Stimulated activated naive CD8-positive, alpha-beta T cell treated with anti-CD3 and anti-CD28 coated beads, Interleukin-15, amount 100 ng/mL, for 72 hours (primary cell): ENCODE data around the gene USF2.
"Not testable (repeated sequence)": the region's sequence is repeated elsewhere in the genome, so short reads cannot be mapped to it uniquely, and the experiment has no call there.

Source experiments
- ATAC-seq: fragments of 150-1000 bp; cut with Tn5 transposase; 2 replicates; pipeline ENCODE4 v1.10.0; 2021; ENCODE audit warnings: mild to moderate bottlenecking, moderate library complexity
- DNase-seq, 2 donors: peaks; one replicate each; pipeline ENCODE4 v3.0.0; 2021 to 2022
- H3K27ac Mint-ChIP-seq, 2 donors: one replicate each; pipeline ENCODE4 v1.8.0; 2022; ENCODE audit warnings: mild to moderate bottlenecking in 2 of 2, mixed read lengths in 2 of 2, moderate library complexity in 2 of 2
- H3K27me3 Mint-ChIP-seq: one replicate; pipeline ENCODE4 v1.8.0; 2022; ENCODE audit warnings: mixed read lengths
- H3K4me1 Mint-ChIP-seq: one replicate; pipeline ENCODE4 v1.8.0; 2022; ENCODE audit warnings: mild to moderate bottlenecking, mixed read lengths
- H3K4me3 Mint-ChIP-seq, 2 donors: one replicate each; pipeline ENCODE4 v1.8.0; 2022; ENCODE audit warnings: mild to moderate bottlenecking in 2 of 2, mixed read lengths in 2 of 2, moderate library complexity in 1 of 2
- H3K9me3 Mint-ChIP-seq, 2 donors: one replicate each; pipeline ENCODE4 v1.8.0; 2022; ENCODE audit warnings: mixed read lengths in 2 of 2

USF2 gene

DNA sequence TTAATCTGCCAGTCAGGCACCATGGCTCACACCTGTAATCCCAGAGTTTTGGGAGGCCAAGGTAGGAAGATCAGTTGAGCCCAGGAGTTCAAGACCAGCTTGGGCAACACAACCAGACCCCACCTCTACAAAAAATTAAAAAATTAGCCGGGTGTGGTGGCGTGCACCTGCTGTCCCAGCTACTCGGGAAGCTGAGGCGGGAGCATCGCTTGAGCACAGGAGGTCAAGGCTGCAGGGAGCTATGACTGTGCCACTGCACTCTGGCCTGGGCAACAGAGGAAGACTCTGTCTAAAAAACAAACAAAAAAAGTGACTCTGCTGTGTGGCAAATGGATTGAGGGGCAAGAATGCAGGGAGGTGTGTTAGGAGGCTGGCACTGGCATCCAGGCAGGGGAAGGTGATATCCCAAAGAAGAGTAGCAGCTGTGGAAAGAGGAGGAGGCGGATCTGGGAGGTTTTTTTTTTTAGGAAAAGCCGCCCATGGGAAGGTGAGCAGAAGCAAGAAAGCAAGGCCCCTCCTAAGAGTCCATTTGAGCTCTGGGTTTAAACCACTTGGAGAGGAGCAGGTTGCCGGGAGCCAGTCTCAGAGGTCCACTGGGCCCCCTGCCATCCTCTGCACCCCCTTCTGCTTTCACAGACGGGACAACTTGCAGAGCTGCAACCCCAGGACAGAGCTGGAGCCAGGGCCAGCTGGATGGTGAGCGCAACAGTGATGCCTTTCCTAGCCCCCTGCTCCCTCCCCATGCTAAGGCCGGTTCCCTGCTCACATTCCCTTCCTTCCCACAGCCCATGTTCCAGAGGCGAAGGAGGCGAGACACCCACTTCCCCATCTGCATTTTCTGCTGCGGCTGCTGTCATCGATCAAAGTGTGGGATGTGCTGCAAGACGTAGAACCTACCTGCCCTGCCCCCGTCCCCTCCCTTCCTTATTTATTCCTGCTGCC lies 15.7 kb downstream of the USF2 start:
- Mint-ChIP-seq H3K9me3 (no peaks in the 10 kb centered on the region), H3K27me3 (peaks cover 47% of the 10 kb centered on the region), H3K4me1 (peaks cover 9% of the 10 kb centered on the region), H3K27ac (no peak overlapping the region), H3K4me3 (no peak overlapping the region)
- no peak for ATAC-seq
- DNase-seq: no peak

DNA sequence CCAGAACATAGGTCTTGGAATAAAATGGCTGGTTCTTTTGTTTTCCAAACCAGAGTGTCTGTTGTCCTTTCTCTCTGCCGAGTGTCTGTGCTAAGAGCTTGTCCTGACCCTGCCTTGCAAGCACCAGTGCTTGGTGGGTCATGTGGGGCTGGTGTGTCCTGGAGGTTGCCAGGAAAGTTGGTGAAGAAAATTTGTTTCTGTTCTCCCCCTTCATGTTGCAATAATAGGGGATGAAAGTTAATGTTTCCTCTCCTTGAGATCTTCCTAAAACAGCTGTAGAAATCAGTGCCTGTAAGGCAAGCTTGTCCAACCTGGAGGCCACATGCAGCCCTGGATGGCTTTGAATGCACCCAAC lies 16.3 kb downstream of the USF2 start:
- ATAC-seq (no peak), DNase-seq (no peak)
- Mint-ChIP-seq H3K4me3 (no peak overlapping the region), H3K4me1 (peaks cover 9% of the 10 kb centered on the region), H3K27me3 (peaks cover 47% of the 10 kb centered on the region), H3K27ac (peak overlapping the region in 1 of 2 donors; percentile 37), H3K9me3 (no peaks in the 10 kb centered on the region)

DNA sequence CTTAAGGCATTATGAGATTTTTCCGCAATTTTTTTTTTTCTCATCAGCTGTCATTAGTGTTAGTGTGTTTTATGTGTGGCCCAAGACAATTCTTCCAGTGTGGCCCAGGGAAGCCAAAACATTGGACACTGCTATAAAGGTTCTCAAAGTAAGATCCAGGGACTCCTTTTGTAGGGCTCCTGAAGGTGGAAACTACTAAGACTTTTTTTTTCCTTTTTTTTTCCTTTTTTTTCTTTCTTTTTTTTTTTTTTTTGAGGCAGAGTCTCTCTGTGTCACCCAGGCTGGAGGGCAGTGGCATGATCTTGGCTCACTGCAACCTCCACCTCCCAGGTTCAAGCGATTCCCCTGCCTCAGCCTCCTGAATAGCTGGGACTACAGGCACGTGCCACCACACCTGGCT lies 16.7 kb downstream of the USF2 start:
- not testable (repeated sequence) for H3K4me1 Mint-ChIP-seq, H3K27ac Mint-ChIP-seq, ATAC-seq, H3K4me3 Mint-ChIP-seq, DNase-seq, H3K9me3 Mint-ChIP-seq
- peaks cover 47% of the 10 kb centered on the region for H3K27me3 Mint-ChIP-seq

DNA sequence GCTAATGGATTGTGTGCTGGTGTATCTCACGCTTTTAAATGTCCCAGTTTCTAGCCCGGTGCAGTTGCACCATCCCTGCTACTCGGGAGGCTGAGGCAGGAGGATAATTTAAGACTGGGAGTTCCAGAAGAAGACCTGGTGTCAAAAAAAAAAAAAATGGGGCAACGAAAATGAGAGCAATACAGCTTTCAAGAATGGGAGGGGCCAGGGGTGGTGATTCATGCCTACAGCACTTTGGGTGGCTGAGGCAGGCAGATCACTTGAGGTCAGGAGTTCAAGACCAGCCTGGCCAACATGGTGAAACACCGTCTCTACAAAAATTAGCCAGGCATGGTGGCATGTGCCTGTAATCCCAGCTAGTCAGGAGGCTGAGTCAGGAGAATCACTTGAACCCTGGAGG lies 17.3 kb downstream of the USF2 start:
- Mint-ChIP-seq H3K27ac (peak overlapping the region in 1 of 2 donors; percentile 79), H3K27me3 (peaks cover 44% of the 10 kb centered on the region)
- H3K4me3 Mint-ChIP-seq, ATAC-seq, H3K4me1 Mint-ChIP-seq, DNase-seq, H3K9me3 Mint-ChIP-seq: not testable (repeated sequence)

DNA sequence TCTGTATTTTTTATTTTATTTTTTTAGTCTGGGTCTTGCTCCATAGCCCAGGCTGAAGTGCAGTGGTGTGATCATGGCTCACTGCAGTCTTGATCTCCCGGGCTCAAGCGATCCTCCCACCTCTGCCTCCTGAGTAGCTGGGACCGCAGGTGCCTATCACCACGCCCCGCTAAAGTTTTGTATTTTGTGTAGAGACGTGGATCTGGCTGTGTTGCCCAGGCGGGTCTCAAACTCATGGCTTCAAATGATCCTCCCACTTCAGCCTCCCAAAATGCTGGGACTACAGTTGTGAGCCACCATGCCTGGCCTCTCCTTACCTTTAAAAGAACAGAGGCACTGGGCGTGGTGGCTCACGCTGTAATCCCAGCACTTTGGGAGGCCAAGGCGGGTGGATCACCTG lies 19.0 kb downstream of the USF2 start:
- no peaks in the 10 kb centered on the region for H3K4me1 Mint-ChIP-seq
- DNase-seq (no peak), ATAC-seq (no peak)
- no peak overlapping the region for H3K27ac Mint-ChIP-seq
- H3K9me3 Mint-ChIP-seq: no peaks in the 10 kb centered on the region
- H3K27me3 Mint-ChIP-seq: peaks cover 30% of the 10 kb centered on the region
- H3K4me3 Mint-ChIP-seq: no peak overlapping the region

DNA sequence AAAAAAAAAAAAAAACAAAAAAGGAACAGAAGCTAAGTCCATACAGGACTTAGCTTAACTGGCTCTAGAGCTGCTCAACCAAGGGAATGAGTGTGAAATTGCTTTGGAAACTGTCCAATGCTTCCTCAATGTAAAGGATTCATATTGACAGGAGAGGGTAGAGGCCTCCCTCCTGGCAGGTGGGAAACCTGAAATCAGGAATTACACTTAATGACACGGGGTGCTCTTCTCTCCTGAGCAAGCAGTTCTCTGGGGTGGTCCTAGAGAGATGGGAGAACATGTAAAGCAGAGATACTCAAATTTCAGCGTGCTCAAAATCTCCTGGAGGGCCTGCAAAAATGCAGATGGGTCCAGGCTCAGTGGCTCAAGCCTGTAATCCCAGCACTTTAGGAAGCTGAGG lies 19.6 kb downstream of the USF2 start:
- Mint-ChIP-seq H3K9me3 (no peaks in the 10 kb centered on the region), H3K27ac (no peak overlapping the region), H3K4me1 (no peaks in the 10 kb centered on the region), H3K4me3 (no peak overlapping the region), H3K27me3 (peaks cover 24% of the 10 kb centered on the region)
- DNase-seq (no peak), ATAC-seq (no peak)

DNA sequence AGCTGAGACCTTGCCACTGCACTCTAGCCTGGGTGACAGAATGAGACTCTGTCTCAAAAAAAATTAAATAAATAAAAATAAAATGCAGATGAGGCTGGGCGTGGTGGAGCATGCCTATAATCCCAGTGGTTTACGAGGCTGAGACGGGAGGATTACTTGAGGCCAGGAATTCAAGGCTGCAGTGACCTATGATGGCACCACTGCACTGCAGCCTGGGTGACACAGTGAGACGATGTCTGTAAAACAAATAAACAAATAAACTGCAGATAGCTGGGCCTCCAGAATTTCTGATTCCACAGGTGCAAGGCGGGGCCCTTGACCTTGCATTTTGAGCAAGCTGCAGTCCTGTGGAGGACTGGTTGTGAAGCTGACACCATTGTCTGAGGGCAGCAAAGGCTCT lies 20.1 kb downstream of the USF2 start:
- Mint-ChIP-seq H3K27ac (no peak overlapping the region), H3K4me3 (no peak overlapping the region), H3K4me1 (no peaks in the 10 kb centered on the region), H3K27me3 (peaks cover 18% of the 10 kb centered on the region), H3K9me3 (no peaks in the 10 kb centered on the region)
- DNase-seq: no peak
- no peak for ATAC-seq

DNA sequence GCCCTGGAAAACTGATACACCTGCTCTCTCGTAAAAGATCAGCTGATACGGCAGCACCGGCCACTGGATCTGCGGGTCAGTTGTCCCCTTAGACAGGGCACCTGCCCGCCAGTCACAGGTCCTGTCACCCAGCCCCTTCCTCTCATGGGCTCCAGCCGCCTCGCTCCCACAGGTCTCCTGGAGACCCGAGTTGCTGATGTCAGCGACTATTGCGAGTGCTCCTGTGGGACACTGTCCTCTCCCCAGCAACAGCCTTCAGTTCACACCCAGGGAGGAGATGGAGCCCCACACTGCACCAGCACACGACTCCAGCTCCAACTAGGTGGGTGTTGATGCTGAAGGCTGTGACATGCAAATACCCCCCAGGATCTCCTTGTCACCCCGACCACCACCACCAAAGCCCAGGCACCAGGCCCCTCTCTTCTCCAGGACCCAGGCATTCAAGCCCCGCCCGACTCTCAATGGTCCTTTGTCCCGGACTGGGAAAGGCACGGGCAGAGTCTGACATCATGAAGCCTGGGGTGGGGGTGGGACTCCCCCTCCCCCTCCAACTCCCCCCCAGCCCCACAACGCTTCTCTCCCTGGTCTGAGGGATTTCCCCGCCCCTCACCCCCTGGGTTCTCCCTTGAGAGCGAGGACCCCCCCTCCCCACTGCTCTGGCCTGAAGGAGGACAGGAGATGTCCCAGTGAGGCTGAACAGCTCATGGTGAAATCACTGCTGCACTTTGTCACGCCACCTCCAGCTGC lies 21.8 kb downstream of the USF2 start:
- ATAC-seq (no peak), DNase-seq (no peak)
- peaks cover 2% of the 10 kb centered on the region for H3K27me3 Mint-ChIP-seq
- H3K9me3 Mint-ChIP-seq: no peaks in the 10 kb centered on the region
- H3K27ac Mint-ChIP-seq: no peak overlapping the region
- no peak overlapping the region for H3K4me3 Mint-ChIP-seq
- H3K4me1 Mint-ChIP-seq: no peaks in the 10 kb centered on the region

DNA sequence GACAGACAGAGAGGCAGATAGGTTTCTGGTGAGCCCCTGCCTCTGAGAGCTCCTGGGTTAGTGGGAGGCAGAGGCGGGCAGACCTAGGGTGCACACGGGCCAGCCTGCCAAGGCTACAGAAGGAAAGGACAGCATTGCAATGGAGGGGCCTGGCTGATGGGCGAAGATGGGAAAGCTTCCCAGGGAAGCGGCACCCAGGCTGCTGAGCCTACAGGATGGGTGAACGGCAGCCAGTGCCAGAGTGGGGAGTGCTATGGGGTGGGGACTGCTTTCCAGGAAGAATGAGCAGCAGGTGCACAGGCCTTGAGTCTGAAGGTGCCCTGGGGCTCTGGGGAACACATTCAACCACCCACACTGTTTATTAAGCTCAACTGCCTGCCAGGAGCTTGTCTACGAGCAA lies 22.5 kb downstream of the USF2 start:
- no peaks in the 10 kb centered on the region for H3K9me3 Mint-ChIP-seq
- no peak overlapping the region for H3K4me3 Mint-ChIP-seq
- DNase-seq (no peak), ATAC-seq (no peak)
- no peaks in the 10 kb centered on the region for H3K4me1 Mint-ChIP-seq
- no peaks in the 10 kb centered on the region for H3K27me3 Mint-ChIP-seq
- H3K27ac Mint-ChIP-seq: no peak overlapping the region

DNA sequence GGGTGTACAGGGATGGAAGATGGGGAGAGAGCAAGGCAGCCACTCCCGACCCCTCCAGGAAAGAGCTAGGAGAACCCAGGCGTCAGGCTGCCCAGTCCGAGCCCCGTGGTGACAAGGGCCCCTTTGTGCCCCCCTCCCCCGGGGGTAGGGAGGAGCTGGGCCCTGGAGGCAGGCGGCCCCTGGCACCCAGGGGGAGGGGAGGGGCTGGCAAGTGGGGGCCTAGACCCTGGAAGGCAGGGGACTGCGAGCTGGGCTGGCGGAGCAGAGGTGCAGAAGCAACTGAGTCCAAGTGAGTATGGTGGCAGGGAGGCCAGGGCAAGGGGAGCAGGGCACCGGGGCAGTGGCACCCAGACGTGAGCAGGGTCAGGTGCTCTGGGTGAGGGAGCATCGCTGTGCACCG lies 23.2 kb downstream of the USF2 start, which contains the start of gene MAG:
TSS of gene MAG (plus strand) at position 246 of the 400 bp plus-strand sequence. CDS start 3,248 bp downstream, outside the sequence.
- no peak within 1 kb of the TSS for H3K4me3 Mint-ChIP-seq
- H3K27me3 Mint-ChIP-seq: no peaks in the 10 kb centered on the region
- DNase-seq (no peak), ATAC-seq (no peak)
- H3K4me1 Mint-ChIP-seq: no peaks in the 10 kb centered on the region
- H3K9me3 Mint-ChIP-seq: no peaks in the 10 kb centered on the region
- H3K27ac Mint-ChIP-seq: no peak within 1 kb of the TSS

DNA sequence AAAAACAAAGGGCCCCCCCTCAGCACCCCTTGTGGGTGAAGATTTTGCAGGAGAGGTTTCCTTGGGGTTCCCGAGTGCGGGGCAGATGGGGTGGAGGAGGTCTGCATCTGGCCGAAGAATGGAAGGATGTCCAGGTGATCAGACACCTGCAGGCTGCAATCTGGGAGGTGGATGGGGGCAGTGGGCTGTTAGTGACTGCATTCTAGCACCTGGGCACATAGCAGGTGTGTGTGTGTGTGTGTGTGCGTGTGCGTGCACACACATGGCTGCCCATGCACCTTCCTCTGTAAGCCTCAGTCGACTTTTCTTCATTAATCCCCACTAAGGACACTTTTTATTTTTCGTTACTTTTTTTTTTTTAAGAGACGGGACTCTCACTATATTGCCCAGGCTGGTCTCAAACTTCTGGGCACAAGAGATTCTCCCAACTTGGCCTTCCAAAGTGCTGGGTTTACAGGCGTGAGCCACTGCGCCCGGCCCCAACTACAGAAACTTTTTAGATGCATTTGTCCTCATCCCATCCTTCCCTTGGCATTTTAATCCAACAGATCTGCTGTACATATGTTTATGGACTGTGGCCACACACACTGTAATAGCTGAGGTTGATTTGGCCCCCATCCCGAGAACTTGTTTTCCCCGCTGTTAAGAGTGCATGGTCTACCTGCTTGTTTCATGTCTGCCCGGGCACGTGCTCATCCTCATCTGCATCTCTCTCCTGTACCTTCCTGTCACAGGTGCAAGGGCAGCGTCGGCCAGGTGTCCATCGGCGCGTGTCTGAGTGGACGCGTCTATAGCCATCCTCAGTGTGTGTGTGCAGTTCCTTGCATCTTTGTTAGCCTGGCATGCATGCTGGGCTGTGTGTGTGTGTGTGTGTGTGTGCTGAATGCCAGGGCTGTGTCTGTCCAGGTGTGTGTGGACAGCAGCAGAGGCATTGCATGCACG lies 23.9 kb downstream of the USF2 start:
- no peaks in the 10 kb centered on the region for H3K27me3 Mint-ChIP-seq
- no peak for DNase-seq
- no peak overlapping the region for H3K27ac Mint-ChIP-seq
- no peaks in the 10 kb centered on the region for H3K4me1 Mint-ChIP-seq
- no peak overlapping the region for H3K4me3 Mint-ChIP-seq
- no peaks in the 10 kb centered on the region for H3K9me3 Mint-ChIP-seq
- no peak for ATAC-seq

DNA sequence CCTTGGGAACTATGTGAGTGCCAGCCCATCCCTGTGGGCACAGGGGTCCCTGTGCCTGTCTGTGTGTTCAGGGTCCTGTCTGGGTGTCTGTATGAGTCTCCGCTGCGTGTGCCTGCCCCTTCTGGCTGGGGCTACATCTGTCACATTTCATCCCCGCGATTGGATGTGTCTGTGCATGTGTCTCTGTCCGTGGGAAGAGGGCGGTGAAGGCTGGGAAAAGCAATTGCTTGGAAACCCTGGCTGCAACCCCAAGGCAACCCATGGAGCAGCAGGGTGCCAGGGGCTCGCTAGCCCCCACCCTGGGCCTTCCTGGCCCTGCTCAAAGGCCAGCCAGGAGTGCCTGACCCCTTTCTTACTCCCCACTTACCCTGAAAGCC lies 24.6 kb downstream of the USF2 start:
- Mint-ChIP-seq H3K27ac (no peak overlapping the region), H3K4me3 (no peak overlapping the region), H3K4me1 (no peaks in the 10 kb centered on the region), H3K27me3 (no peaks in the 10 kb centered on the region), H3K9me3 (no peaks in the 10 kb centered on the region)
- DNase-seq: no peak
- ATAC-seq: no peak

DNA sequence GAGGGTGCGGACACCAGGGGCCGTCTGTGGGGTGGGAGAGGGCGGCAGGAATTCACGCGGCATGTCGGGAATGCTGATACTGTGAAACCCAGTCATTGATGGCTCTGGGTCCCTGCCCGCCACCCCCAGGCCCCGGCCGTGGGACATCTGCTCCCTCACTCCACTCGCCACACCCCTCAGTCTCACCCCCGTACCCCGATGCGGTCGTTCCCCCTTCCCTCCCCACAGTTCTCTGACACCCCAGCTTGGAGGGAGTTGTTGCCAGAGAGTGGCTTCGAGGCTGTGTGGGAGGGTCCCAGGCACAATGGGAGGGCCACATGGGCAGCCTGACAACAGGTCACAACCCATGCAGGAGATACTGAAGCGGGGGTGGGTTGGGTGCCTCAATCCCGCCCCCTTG lies 25.0 kb downstream of the USF2 start:
- H3K9me3 Mint-ChIP-seq: no peaks in the 10 kb centered on the region
- no peaks in the 10 kb centered on the region for H3K4me1 Mint-ChIP-seq
- DNase-seq (no peak), ATAC-seq (no peak)
- H3K27ac Mint-ChIP-seq: no peak overlapping the region
- no peak overlapping the region for H3K4me3 Mint-ChIP-seq
- H3K27me3 Mint-ChIP-seq: no peaks in the 10 kb centered on the region

DNA sequence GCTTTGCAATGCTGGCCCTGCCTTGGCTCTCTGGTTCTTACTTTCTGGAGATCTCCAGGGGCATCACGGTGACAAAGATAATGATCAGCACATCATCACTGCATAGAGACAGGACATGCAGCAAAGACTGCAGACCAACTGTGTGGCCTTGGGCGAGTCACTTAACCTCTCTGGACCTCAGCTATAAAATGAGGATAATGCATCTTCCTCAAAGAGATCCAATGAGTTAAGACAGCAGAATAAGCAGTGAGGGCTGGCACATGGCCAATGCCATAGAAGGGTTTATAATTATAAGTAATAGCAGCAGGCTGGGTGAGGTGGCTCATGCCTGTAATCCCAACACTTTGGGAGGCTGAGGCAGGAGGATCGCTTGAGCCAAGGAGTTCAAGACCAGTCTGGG lies 25.6 kb downstream of the USF2 start:
- Mint-ChIP-seq H3K27me3 (no peaks in the 10 kb centered on the region), H3K27ac (no peak overlapping the region), H3K4me1 (no peaks in the 10 kb centered on the region), H3K9me3 (no peaks in the 10 kb centered on the region), H3K4me3 (no peak overlapping the region)
- ATAC-seq (no peak), DNase-seq (no peak)
